Measurements from ENCODE around the gene CACNA1C.
"Not testable (repeated sequence)": the region's sequence is repeated elsewhere in the genome, so short reads cannot be mapped to it uniquely, and the experiment has no call there.

CACNA1C gene

DNA sequence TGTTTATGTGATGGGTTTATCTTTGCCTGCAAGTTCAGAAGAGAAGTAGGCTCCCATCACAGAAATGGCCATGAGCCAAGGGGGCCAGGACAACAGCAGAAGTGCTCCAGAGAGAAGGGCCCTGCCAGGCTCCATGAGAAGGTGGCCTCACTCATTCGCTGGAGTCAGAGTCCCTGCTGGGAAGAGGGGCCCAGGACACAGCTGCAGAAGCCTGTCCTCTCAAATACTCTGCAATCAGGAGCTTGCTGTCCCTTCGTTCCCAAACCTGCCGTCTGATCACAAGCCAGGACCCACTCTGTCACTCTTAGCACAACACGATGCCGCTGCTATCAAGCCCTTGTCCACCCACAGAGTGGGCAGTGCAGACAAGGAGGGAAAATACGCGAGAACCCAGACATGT is 435.8 kb downstream of the CACNA1C start:
- DNase-seq (ENCODE audit: low spot score), result no peak

GRCh38 chr12:2489275-2489674 is 436.5 kb downstream of the CACNA1C start:
- no peak for DNase-seq (ENCODE audit: low spot score)

- no peak for DNase-seq (ENCODE audit: low spot score)
These were observed 438.0 kb downstream of the CACNA1C start for GRCh38 chr12:2490831-2491230.

- not testable (repeated sequence) for DNase-seq (ENCODE audit: low spot score)
These were observed 438.6 kb downstream of the CACNA1C start for GRCh38 chr12:2491349-2491748.

GRCh38 chr12:2492236-2492635 is 439.4 kb downstream of the CACNA1C start:
- DNase-seq (ENCODE audit: low spot score), result no peak

DNA sequence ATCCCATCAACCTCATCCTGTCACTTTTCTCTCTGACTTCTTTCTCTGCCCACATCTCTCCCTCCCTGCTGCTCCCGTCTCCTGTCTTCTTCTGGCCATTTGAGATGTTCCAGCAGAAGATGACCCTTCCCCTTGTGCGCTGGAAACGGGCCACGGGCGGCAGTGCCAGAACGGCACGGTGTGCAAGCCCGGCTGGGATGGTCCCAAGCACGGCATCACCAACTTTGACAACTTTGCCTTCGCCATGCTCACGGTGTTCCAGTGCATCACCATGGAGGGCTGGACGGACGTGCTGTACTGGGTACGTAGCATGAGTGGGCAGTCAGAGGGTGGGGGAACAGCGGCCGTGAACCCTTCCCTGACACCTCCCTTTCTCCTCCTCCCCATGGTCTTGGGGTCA is 440.3 kb downstream of the CACNA1C start:
- DNase-seq (ENCODE audit: low spot score), result no peak

- no peak for DNase-seq (ENCODE audit: low spot score)
These were observed 441.9 kb downstream of the CACNA1C start for GRCh38 chr12:2494486-2495192.

DNA sequence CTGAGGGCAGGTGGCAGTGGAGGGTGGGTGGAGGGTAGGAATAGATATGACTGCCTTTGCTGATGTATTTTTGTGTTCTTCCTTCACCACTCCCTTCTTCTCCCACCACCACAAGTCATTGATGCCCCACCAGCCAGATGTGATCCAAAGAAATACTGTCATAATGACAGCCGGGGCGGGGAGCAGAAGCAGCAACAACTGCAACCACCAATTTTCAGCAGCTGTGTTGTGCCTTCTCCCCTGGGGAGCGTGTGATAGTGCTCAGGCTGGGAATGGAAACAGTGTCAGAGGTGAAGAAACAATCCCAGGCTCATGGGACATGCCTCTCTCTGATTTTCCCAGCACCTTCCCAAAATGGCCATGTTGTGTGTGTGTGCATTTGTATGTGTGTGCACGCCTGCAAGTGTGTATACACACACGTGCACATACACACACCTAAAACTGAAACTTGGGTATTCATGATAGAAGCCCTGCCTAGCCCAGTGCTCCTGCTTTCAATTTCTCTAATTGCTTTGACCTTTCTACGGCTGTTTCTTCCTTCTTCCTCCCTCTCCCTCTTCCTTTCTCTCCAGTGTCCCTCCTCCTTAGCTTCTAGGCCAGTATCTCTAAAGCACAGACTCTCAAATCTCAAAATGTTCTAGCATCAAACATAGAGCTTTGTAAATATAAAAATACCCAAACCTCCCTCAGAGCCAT is 442.8 kb downstream of the CACNA1C start:
- no peak for DNase-seq (ENCODE audit: low spot score)

DNA sequence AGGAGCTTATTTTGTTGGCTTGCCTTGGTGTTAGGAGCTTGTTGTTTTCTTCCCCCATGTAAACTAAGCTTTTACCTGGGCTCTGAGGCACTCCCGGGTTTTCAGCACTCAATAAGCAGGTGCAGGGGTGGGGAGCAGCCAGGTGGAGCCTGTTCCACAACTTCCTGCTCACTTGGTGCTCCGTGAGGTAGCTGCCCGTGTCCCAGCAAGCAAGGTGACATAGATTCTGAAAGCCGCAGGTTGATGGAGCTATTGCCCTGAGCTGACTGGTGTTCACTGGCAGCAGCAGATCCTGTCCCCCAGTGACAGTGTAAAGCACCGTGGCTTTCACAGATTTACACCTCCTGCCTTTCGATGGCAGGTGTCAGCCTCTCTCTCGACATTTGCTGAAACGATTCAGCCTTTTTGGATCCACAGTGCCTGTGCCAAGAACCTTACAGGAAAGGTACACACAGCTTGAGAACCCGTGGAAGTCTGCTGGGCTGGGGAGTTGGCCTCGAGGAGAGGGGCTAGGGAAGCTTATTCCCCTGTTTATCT is 446.2 kb downstream of the CACNA1C start:
- DNase-seq (ENCODE audit: low spot score), result no peak

DNA sequence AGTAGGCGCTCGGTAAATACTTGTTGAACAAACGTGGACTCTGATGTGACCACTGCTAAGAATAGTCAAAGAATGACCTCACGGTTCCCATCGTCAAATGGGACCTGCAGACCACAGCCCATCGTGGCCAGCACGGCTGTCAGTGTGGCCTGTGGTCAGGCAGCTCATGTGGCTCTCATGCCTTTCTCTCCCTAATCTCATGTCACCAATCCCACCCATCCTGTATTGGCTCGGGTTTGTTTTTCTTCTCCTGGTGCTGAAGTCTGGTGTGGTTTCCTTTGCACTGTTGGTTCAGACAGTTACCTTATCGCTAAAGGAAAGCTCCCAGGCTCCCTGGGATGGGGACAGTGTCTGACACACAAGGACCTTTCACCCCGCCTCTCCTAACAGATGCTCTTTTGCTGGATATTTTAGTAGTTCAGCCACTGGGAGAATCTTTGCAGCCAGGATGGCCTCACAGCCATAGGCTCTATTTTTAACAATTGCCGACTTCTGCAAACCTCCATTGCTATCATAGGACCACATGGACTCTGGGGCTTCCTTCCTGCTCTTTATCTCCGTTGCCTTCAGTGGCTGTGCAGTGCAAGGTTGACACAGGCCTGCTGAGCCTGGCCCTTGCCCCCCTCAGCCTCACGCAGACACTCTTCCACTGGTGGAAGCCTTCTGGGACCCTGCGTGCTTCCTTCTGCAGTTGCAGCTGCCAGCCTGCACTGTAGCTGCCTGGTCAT is 448.8 kb downstream of the CACNA1C start:
- no peak for DNase-seq (ENCODE audit: low spot score)

DNA sequence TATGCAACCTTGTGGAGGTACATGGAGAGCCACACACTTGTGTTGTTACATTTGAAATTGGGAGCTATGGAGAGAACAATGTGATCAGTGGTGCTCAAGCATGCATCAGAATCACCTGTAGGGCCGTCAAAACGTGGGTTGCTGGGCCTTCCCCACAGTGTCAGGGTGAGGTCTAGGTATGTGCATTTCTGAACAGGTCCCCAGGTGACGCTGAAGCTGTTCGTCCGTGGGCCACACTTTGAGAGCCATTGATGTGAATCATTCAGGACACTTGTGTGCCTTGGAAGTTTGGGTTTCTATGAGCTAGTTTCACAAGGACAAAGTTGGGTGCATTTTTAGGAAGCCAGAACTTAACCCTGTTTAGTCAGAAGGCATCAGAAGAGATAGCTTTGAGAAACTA is 450.2 kb downstream of the CACNA1C start:
- no peak for DNase-seq (ENCODE audit: low spot score)

DNA sequence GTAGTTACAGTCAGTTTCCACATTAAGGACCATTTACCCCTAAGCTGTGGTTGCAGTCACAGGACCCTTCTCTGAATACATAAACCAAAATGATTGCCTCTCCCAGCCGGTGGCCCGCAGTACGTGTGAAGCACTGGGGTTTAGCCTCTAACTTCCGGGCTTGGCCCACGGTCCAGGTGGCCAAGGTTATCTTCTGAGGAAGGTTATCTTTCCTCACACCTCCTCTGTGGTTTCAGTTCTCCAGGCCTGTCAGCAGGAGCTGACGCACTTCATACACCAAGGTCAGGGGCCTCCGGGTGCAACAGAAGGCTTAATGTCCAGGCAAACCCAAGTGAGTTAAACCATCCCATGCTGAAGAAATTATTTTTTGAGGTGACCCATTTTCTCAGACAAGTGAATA is 451.0 kb downstream of the CACNA1C start:
- no peak for DNase-seq (ENCODE audit: low spot score)

- DNase-seq (ENCODE audit: low spot score), result no peak
These were observed 451.8 kb downstream of the CACNA1C start for GRCh38 chr12:2504577-2504976.

DNA sequence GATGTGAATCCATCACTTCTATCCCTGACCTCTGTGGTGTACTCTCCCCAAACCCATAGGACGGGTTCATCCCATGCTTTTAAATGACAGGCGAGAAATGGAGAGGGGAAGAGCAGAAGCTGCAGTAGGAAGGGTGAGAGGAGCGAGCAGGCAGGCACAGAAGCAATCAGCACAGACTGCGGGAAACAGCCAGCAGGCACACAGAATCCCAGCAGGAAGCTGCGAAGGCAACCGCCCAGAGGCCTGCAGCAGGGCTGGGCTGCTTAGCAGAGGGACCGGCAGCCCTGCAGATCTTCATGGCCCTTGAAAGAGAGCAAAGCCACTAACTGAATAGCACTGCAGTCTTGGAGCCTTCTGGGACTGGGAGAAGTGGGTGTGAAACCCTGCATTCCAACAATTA is 455.0 kb downstream of the CACNA1C start:
- DNase-seq (ENCODE audit: low spot score), result no peak

- no peak for DNase-seq (ENCODE audit: low spot score)
These were observed 456.4 kb downstream of the CACNA1C start for GRCh38 chr12:2509137-2509536.

DNA sequence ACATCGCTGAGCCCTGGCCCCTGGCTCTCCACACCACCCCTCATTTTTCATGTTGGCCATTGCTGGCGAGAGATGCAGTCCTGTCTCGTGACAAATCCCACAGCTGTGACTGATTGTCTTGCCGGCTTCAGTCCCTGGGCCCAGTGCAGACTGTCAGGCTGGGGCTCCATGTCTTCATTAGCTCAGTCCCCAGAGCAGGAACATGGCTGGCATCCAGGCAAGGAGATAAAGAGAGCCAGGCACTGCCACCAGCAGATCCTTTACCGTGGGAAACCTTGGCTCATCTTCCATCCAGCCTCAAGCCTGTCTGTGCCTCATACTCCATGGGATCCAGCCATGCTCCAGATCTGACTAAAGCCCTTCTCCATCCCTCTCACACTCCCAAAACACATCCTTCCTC is 457.3 kb downstream of the CACNA1C start:
- DNase-seq (ENCODE audit: low spot score), result no peak

DNA sequence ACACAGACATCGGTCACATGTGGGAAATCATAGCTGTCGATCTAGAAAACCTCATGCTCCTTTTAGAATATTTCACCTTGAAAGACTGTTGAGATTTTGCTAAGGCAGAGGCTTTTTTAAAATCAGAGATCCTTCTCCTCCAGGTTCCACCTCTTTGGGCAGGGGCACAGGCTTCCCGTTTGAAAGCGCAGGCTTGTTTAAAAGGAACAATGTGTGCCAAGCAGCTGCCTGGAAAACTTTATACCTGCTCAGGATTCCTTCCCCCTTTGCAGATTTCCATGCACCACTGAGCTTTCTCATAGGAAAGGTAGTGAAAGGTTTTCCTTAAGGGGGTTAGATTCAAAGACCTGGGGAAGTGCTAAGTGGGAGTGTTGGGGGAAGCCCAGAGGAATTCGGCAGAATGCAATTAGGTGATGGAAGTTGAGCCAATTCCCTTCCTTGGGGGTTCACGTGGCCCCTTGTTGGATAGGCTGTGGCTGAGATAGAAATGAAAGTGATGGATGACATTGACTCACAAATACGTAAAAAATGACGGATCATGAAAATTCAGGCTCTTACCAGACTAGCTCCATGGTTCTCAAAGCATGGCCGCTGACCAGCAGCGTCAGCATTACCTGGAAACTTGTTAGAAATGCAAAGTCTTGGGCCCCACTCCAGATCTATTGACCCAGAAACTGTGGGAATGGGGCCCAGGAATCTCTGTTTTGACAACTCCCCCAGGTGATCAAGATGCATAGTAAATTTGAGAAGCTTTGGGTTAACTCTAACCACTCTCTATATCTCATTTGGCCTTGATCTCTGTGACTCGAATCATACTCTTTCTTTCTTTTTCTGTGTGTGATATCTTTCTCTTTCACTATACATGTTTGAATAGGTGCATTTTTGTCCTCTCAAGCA is 460.6 kb downstream of the CACNA1C start:
- no peak for DNase-seq (ENCODE audit: low spot score)

GRCh38 chr12:2514038-2514340 is 461.2 kb downstream of the CACNA1C start:
- no peak for DNase-seq (ENCODE audit: low spot score)

DNA sequence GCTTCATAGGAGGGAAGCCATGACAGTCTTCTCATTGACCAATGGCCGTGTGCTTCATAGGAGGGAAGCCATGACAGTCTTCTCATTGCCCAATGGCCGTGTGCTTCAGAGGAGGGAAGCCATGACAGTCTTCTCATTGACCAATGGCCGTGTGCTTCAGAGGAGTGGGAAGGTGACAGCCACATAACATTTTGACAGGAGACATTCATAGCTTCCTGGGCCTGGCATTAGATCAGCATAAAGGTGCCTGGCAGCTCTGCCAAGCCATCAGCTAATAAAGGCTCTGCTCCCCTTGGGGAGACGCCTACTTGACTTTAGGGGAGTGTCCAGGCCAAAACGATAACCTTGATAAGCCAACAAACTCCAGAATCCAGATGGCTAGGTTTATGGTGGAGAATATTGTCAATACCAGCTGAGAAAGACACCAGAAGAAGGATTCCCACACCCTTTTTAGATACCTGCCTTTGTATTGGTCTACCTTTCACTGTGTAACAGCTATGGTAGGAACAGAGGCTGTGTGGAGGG is 468.0 kb downstream of the CACNA1C start:
- peak; percentile 83 for DNase-seq (ENCODE audit: low spot score)

GRCh38 chr12:2523317-2523716 is 470.5 kb downstream of the CACNA1C start:
- no peak for DNase-seq (ENCODE audit: low spot score)

- DNase-seq (ENCODE audit: low spot score), result no peak
These were observed 471.1 kb downstream of the CACNA1C start for GRCh38 chr12:2523844-2524243.

GRCh38 chr12:2526371-2526770 is 473.6 kb downstream of the CACNA1C start:
- DNase-seq (ENCODE audit: low spot score), result no peak

Data from NAMALWA (cell line).